Fibroblast of lung (primary cell): ENCODE data around the gene SLC35F5. TPM values are rescaled to one million over a fixed set of nuclear protein-coding genes. Genes with fewer than 3 reads are reported as not detected.
A peak's percentile ranks its signal among the peaks of the same experiment; 100 is the strongest.

Source experiments
- DNase-seq, 2 donors: peaks; one replicate each; pipeline versions ENCODE4 v3.0.0 to v3.0.0-alpha.2; 2010; ENCODE audit warnings: low read depth in 2 of 2
- H2AFZ ChIP-seq: 2 replicates; pipeline ENCODE4 v1.5.1; 2012; ENCODE audit warnings: low read length, control low read depth, inconsistent platforms
- H3K27ac ChIP-seq: 2 replicates; pipeline ENCODE4 v1.5.1; 2011; ENCODE audit warnings: low read length, control low read depth; ENCODE audit not compliant: insufficient read depth
- H3K27me3 ChIP-seq: 2 replicates; pipeline ENCODE4 v1.5.1; 2011; ENCODE audit warnings: mild to moderate bottlenecking, low read length; ENCODE audit not compliant: control insufficient read depth, insufficient read depth
- H3K36me3 ChIP-seq: 2 replicates; pipeline ENCODE4 v1.5.1; 2011; ENCODE audit warnings: low read length; ENCODE audit not compliant: control insufficient read depth, insufficient read depth
- H3K4me1 ChIP-seq: 2 replicates; pipeline ENCODE4 v1.5.1; 2011; ENCODE audit warnings: low read length; ENCODE audit not compliant: control insufficient read depth, insufficient read depth; ENCODE audit errors: extremely low read depth
- H3K4me2 ChIP-seq: 2 replicates; pipeline ENCODE4 v1.5.1; 2011; ENCODE audit warnings: low read length, control low read depth; ENCODE audit not compliant: insufficient read depth; ENCODE audit errors: extremely low read depth
- H3K4me3 ChIP-seq, 4 experiments: fragments of 200-600 bp in 1 of 4; sonication (generic) in 1 of 4; replicated peaks in 1 of 4; 2 replicates each; pipeline ENCODE4 v1.5.1; 2011 to 2016; ENCODE audit warnings: low read length in 4 of 4, low read depth in 3 of 4, mild to moderate bottlenecking in 3 of 4, control low read depth in 2 of 4, inconsistent platforms in 1 of 4, mixed read lengths in 1 of 4; ENCODE audit not compliant: insufficient read depth in 1 of 4; ENCODE audit errors: control extremely low read depth in 1 of 4
- H3K79me2 ChIP-seq: 2 replicates; pipeline ENCODE4 v1.5.1; 2012; ENCODE audit warnings: mild to moderate bottlenecking, low read length, inconsistent platforms; ENCODE audit not compliant: control insufficient read depth, insufficient read depth
- H3K9ac ChIP-seq: 2 replicates; pipeline ENCODE4 v1.5.1; 2011; ENCODE audit warnings: mild to moderate bottlenecking, low read length, control low read depth; ENCODE audit not compliant: insufficient read depth
- H3K9me3 ChIP-seq: 2 replicates; pipeline ENCODE4 v1.5.1; 2012; ENCODE audit warnings: low read depth, low read length; ENCODE audit not compliant: control insufficient read depth, insufficient read depth
- H4K20me1 ChIP-seq: 2 replicates; pipeline ENCODE4 v1.5.1; 2011; ENCODE audit warnings: low read length; ENCODE audit not compliant: control insufficient read depth, insufficient read depth; ENCODE audit errors: extremely low read depth
- CTCF ChIP-seq, 2 donors: IDR thresholded peaks in 1 of 2; conservative IDR thresholded peaks in 1 of 2; 1 replicate in 1 of 2; 2 replicates in 1 of 2; pipeline ENCODE4 v1.5.1; 2011 to 2012; ENCODE audit warnings: low read length in 2 of 2, control low read depth in 1 of 2, inconsistent platforms in 1 of 2, low read depth in 1 of 2, mild to moderate bottlenecking in 1 of 2
- EZH2 ChIP-seq: IDR thresholded peaks from 2 replicates; pipeline ENCODE4 v1.5.1; 2012; ENCODE audit warnings: low read length, control low read depth, mild to moderate bottlenecking; ENCODE audit errors: missing control alignments
- polyA plus RNA-seq, 2 donors: library from polyadenylated mRNA; depleted of rRNA in 1 of 2; stranded (reverse) in 1 of 2; unstranded in 1 of 2; fragments of >200 nt; gene quantifications; 2 replicates each; pipeline ENCODE4 v1.2.1, GENCODE V29; 2011 to 2012; ENCODE audit warnings: missing spikeins in 1 of 2
- total RNA-seq: library from RNA; depleted of rRNA; stranded (reverse); fragments of >200 nt; gene quantifications from 2 replicates; pipeline ENCODE4 v1.2.1, GENCODE V29; 2014

Gene SLC35F5
- total and polyA plus RNA-seq, 2 donors (not counting 1 experiment from before 2014, with no cell fraction given): 86.1 to 245 TPM

GRCh38 chr2:113723411-113723810 is 33.0 kb downstream of the SLC35F5 start:
- peaks cover 4% of the 10 kb centered on the region for H3K36me3 ChIP-seq
- H3K4me1 ChIP-seq: no peaks in the 10 kb centered on the region
- H3K27me3 ChIP-seq: no peaks in the 10 kb centered on the region
- H3K4me3 ChIP-seq: no peak overlapping the region
- H3K9ac ChIP-seq: no peak overlapping the region
- H3K79me2 ChIP-seq: no peaks in the 10 kb centered on the region
- no peak overlapping the region for H3K4me2 ChIP-seq
- H3K27ac ChIP-seq: no peak overlapping the region
- TF ChIP-seq EZH2 (no peak), CTCF (conservative IDR thresholded peaks at IDR 0.05 in 1 of 2, IDR thresholded peaks at IDR 0.05 in 1 of 2; ENCODE audit: low read depth in 1 of 2, low read length in 2 of 2) (no peak)
- no peak for DNase-seq
- H2AFZ ChIP-seq: no peak overlapping the region
- H4K20me1 ChIP-seq: no peaks in the 10 kb centered on the region
- no peaks in the 10 kb centered on the region for H3K9me3 ChIP-seq

GRCh38 chr2:113720167-113720566 is 36.3 kb downstream of the SLC35F5 start:
- Histone ChIP-seq H3K4me2 (no peak overlapping the region), H3K79me2 (no peaks in the 10 kb centered on the region), H3K36me3 (no peaks in the 10 kb centered on the region), H3K27me3 (no peaks in the 10 kb centered on the region), H3K4me3 (no peak overlapping the region), H3K9me3 (no peaks in the 10 kb centered on the region), H2AFZ (no peak overlapping the region), H4K20me1 (no peaks in the 10 kb centered on the region), H3K27ac (no peak overlapping the region), H3K4me1 (peaks cover 2% of the 10 kb centered on the region), H3K9ac (no peak overlapping the region)
- DNase-seq: peak; percentile 16 to 23
- no peak for TF ChIP-seq EZH2
- TF ChIP-seq CTCF (conservative IDR thresholded peaks at IDR 0.05 in 1 of 2, IDR thresholded peaks at IDR 0.05 in 1 of 2; ENCODE audit: low read depth in 1 of 2, low read length in 2 of 2): peak in 1 of 2 donors; percentile 44

- no peaks in the 10 kb centered on the region for H3K36me3 ChIP-seq
- H3K79me2 ChIP-seq: no peaks in the 10 kb centered on the region
- H3K4me3 ChIP-seq: no peak overlapping the region
- H2AFZ ChIP-seq: no peak overlapping the region
- H3K4me2 ChIP-seq: peak overlapping the region; percentile 23
- TF ChIP-seq CTCF (conservative IDR thresholded peaks at IDR 0.05 in 1 of 2, IDR thresholded peaks at IDR 0.05 in 1 of 2; ENCODE audit: low read depth in 1 of 2, low read length in 2 of 2) (no peak), EZH2 (no peak)
- H3K27me3 ChIP-seq: no peaks in the 10 kb centered on the region
- no peaks in the 10 kb centered on the region for H3K9me3 ChIP-seq
- H3K4me1 ChIP-seq: peaks cover 2% of the 10 kb centered on the region
- peak; percentile 8 to 25 for DNase-seq
- no peaks in the 10 kb centered on the region for H4K20me1 ChIP-seq
- no peak overlapping the region for H3K27ac ChIP-seq
- H3K9ac ChIP-seq: no peak overlapping the region
Observed at GRCh38 chr2:113716291-113716690, 40.2 kb downstream of the SLC35F5 start.
